ENCODE results near the gene SLC43A2.

- TF ChIP-seq, protein P1, sequence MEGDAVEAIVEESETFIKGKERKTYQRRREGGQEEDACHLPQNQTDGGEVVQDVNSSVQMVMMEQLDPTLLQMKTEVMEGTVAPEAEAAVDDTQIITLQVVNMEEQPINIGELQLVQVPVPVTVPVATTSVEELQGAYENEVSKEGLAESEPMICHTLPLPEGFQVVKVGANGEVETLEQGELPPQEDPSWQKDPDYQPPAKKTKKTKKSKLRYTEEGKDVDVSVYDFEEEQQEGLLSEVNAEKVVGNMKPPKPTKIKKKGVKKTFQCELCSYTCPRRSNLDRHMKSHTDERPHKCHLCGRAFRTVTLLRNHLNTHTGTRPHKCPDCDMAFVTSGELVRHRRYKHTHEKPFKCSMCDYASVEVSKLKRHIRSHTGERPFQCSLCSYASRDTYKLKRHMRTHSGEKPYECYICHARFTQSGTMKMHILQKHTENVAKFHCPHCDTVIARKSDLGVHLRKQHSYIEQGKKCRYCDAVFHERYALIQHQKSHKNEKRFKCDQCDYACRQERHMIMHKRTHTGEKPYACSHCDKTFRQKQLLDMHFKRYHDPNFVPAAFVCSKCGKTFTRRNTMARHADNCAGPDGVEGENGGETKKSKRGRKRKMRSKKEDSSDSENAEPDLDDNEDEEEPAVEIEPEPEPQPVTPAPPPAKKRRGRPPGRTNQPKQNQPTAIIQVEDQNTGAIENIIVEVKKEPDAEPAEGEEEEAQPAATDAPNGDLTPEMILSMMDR (IDR thresholded peaks at IDR 0.05): no peak
- no peak for TF ChIP-seq POLR2A (IDR thresholded peaks at IDR 0.05)
- TF ChIP-seq POLR2AphosphoS5 (IDR thresholded peaks at IDR 0.05): no peak
These were observed 20.0 kb downstream of the SLC43A2 start for GRCh38 chr17:1608676-1609075.

Measured in sigmoid colon (tissue), 4 donors.